ENCODE measurements around the gene OSBPL3. TPM values are rescaled to one million over a fixed set of nuclear protein-coding genes. Genes with fewer than 3 reads are reported as not detected.
A peak's percentile ranks its signal among the peaks of the same experiment; 100 is the strongest.

Gene OSBPL3
- total and polyA plus RNA-seq, 8 donors = 2.0 to 25.0 (median 9.9) TPM

GRCh38 chr7:24991353-24991752 lies 11.4 kb upstream of the OSBPL3 start:
- TF ChIP-seq POLR2A (IDR thresholded peaks at IDR 0.05) = no peak
- no peak for TF ChIP-seq POLR2AphosphoS5 (IDR thresholded peaks at IDR 0.05)
- TF ChIP-seq, protein P1, sequence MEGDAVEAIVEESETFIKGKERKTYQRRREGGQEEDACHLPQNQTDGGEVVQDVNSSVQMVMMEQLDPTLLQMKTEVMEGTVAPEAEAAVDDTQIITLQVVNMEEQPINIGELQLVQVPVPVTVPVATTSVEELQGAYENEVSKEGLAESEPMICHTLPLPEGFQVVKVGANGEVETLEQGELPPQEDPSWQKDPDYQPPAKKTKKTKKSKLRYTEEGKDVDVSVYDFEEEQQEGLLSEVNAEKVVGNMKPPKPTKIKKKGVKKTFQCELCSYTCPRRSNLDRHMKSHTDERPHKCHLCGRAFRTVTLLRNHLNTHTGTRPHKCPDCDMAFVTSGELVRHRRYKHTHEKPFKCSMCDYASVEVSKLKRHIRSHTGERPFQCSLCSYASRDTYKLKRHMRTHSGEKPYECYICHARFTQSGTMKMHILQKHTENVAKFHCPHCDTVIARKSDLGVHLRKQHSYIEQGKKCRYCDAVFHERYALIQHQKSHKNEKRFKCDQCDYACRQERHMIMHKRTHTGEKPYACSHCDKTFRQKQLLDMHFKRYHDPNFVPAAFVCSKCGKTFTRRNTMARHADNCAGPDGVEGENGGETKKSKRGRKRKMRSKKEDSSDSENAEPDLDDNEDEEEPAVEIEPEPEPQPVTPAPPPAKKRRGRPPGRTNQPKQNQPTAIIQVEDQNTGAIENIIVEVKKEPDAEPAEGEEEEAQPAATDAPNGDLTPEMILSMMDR (IDR thresholded peaks at IDR 0.05) = no peak
- TF ChIP-seq EP300 (IDR thresholded peaks at IDR 0.05) = no peak
- Histone ChIP-seq H3K9me3 (no peaks in the 10 kb centered on the region), H3K27me3 (no peaks in the 10 kb centered on the region), H3K27ac (no peak overlapping the region), H3K4me3 (no peak overlapping the region), H3K4me1 (no peaks in the 10 kb centered on the region), H3K36me3 (no peaks in the 10 kb centered on the region)
- intact Hi-C loops (cut with DNase I; ENCODE audit: low total_unique reads) = no loop called here
- 84 to 90% (median 86%) methylated on average over 3 of the region's 3 CpGs for WGBS, 5 donors
- DNase-seq = no peak

GRCh38 chr7:24987331-24987842 lies 7.4 kb upstream of the OSBPL3 start:
- H3K4me3 ChIP-seq = no peak overlapping the region
- H3K4me1 ChIP-seq = peaks cover 0 to 6% (median under 1%) of the 10 kb centered on the region in 4 donors
- no peaks in the 10 kb centered on the region for H3K9me3 ChIP-seq
- intact Hi-C loops (cut with DNase I; ENCODE audit: low total_unique reads) = loop anchor here (5.0 kb wide), 1 partner anchor 170 kb away; no protein-coding TSS in a partner anchor
- no peaks in the 10 kb centered on the region for H3K27me3 ChIP-seq
- H3K36me3 ChIP-seq = no peaks in the 10 kb centered on the region
- H3K27ac ChIP-seq = no peak overlapping the region
- no peak for DNase-seq
- TF ChIP-seq, protein P1 (IDR thresholded peaks at IDR 0.05) = no peak
- TF ChIP-seq POLR2AphosphoS5 (IDR thresholded peaks at IDR 0.05) = no peak
- TF ChIP-seq POLR2A (IDR thresholded peaks at IDR 0.05) = no peak
- TF ChIP-seq EP300 (IDR thresholded peaks at IDR 0.05) = no peak
- 67 to 86% (median 80%) methylated on average over 1 of the region's 1 CpG for WGBS, 5 donors

DNA sequence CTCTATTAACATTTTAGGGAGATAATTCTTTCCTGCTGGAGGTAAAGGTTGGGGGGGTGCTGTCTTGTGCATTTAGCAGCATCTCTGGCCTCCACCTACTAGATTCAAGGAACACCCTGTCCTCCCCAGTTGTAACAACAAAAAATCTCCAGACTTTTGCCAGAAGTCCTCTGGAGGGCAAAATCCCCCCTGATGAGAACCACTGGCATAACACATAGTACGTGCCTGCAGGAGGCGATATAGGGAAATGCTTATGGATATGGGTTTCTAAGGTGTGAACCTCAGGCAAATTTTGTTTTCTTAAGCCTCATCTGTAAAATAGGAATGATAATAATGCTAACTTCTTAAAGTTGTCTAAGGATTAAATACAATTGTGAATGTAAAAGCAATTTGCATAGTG lies 2.9 kb upstream of the OSBPL3 start:
- no peak overlapping the region for H3K27ac ChIP-seq
- TF ChIP-seq EP300 (IDR thresholded peaks at IDR 0.05) = no peak
- TF ChIP-seq, protein P1 (IDR thresholded peaks at IDR 0.05) = no peak
- TF ChIP-seq POLR2A (IDR thresholded peaks at IDR 0.05) = no peak
- TF ChIP-seq POLR2AphosphoS5 (IDR thresholded peaks at IDR 0.05) = no peak
- no peak overlapping the region for H3K4me3 ChIP-seq
- WGBS, 5 donors = 87 to 100% (median 92%) methylated on average over 2 of the region's 2 CpGs
- H3K36me3 ChIP-seq = no peaks in the 10 kb centered on the region
- no peak for DNase-seq
- no peaks in the 10 kb centered on the region for H3K9me3 ChIP-seq
- H3K27me3 ChIP-seq = no peaks in the 10 kb centered on the region
- intact Hi-C loops (cut with DNase I; ENCODE audit: low total_unique reads) = no loop called here
- H3K4me1 ChIP-seq = peaks cover 16 to 43% (median 28%) of the 10 kb centered on the region in 4 donors

DNA sequence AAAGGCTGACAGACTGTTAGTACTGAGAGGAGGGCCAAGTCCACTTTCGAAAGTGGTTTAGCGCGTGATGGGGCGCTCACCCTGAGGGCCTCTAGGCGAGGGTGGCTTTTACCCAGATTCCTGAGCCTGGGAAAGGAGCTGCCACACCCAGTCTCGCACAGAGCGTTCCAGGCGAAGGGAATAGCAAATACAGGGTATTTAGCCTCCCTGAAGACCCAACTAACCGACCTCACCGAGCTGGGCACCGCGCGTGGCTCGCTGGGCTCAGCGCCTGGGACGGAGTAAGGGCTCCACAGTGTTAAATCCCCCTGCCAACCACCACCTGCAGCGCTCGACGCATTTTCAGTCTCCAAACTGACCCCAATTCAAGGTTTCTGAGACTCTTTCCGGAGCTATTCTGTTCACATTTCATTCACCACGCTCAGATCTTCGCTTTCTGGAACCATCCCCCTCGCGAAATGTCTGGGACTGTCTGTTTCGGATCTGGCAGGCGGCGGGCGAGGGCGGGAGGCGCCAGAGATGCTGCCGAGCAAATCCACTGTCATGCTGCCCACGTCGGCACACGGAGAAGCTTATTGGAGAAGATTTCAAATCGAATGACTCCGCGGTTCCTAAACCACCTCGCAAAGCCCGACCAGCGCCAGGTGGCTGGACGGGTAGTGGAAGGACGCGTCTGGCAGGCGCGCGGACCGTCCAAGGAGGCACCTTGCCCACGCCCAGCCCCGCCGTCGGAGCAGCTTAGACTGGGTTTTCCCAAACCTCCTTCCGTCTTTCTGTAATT lies 1.4 kb upstream of the OSBPL3 start:
- intact Hi-C loops (cut with DNase I; ENCODE audit: low total_unique reads) = no loop called here
- no peaks in the 10 kb centered on the region for H3K27me3 ChIP-seq

More for the DNA sequence above, 1.4 kb upstream of the OSBPL3 start:
- TF ChIP-seq EP300 (IDR thresholded peaks at IDR 0.05) (no peak), POLR2AphosphoS5 (IDR thresholded peaks at IDR 0.05) (no peak), POLR2A (IDR thresholded peaks at IDR 0.05) (no peak)
- TF ChIP-seq, protein P1 (IDR thresholded peaks at IDR 0.05) = no peak
- Histone ChIP-seq H3K9me3 (no peaks in the 10 kb centered on the region), H3K36me3 (no peaks in the 10 kb centered on the region), H3K4me1 (peaks cover 16 to 50% (median 28%) of the 10 kb centered on the region in 4 donors), H3K27ac (peak overlapping the region; percentile 6 to 93 (median 87)), H3K4me3 (peak overlapping the region; percentile 64 to 85 (median 74))
- DNase-seq = peak; percentile 62 to 76
- 1 to 3% (median 2%) methylated on average over 52 of the region's 52 CpGs for WGBS, 5 donors
